Naive B cell (primary cell): ENCODE data around the gene PPP1R15B. TPM values are rescaled to one million over a fixed set of nuclear protein-coding genes. Genes with fewer than 3 reads are reported as not detected.

ENCODE experiments used
- ATAC-seq, 2 donors: fragments of 150-1000 bp; cut with Tn5 transposase; 2 replicates each; pipeline ENCODE4 v1.10.0; 2021; ENCODE audit warnings: low read depth in 2 of 2, mild to moderate bottlenecking in 2 of 2, moderate library complexity in 2 of 2
- DNase-seq: peaks from one replicate; pipeline ENCODE4 v3.0.0; 2022
- H3K27ac Mint-ChIP-seq, 6 donors: one replicate each; pipeline ENCODE4 v1.8.0; 2020 to 2022; ENCODE audit warnings: mild to moderate bottlenecking in 6 of 6, mixed read lengths in 6 of 6, moderate library complexity in 5 of 6, inconsistent platforms in 2 of 6
- H3K27me3 Mint-ChIP-seq, 3 donors: one replicate each; pipeline ENCODE4 v1.8.0; 2021 to 2022; ENCODE audit warnings: mixed read lengths in 3 of 3, mild to moderate bottlenecking in 1 of 3
- H3K36me3 Mint-ChIP-seq, 2 donors: one replicate each; pipeline ENCODE4 v1.8.0; 2020 to 2022; ENCODE audit warnings: mixed read lengths in 2 of 2, inconsistent platforms in 1 of 2, mild to moderate bottlenecking in 1 of 2
- H3K4me1 Mint-ChIP-seq, 3 donors: one replicate each; pipeline ENCODE4 v1.8.0; 2020 to 2022; ENCODE audit warnings: mixed read lengths in 3 of 3, inconsistent platforms in 1 of 3, mild to moderate bottlenecking in 1 of 3, moderate library complexity in 1 of 3
- H3K4me3 Mint-ChIP-seq, 8 donors: one replicate each; pipeline ENCODE4 v1.8.0; 2020 to 2022; ENCODE audit warnings: mild to moderate bottlenecking in 8 of 8, mixed read lengths in 8 of 8, moderate library complexity in 8 of 8, inconsistent platforms in 2 of 8
- H3K9me3 Mint-ChIP-seq, 7 donors: one replicate each; pipeline ENCODE4 v1.8.0; 2020 to 2022; ENCODE audit warnings: mixed read lengths in 7 of 7, mild to moderate bottlenecking in 5 of 7, inconsistent platforms in 2 of 7, moderate library complexity in 1 of 7
- polyA plus RNA-seq, 6 donors: library from polyadenylated mRNA; unstranded; fragments of 300-500 nt; fragmentation: Illumina TruSeq; gene quantifications; one replicate each; pipeline ENCODE4 v1.2.3, GENCODE V29; 2021; ENCODE audit warnings: low read depth in 6 of 6

The PPP1R15B gene
- polyA plus RNA-seq, 6 donors from 2014 or later: 18.5 to 39.0 (median 33.0) TPM

GRCh38 chr1:204410688-204411450 is 748 bp downstream of the PPP1R15B start:
- H3K27me3 Mint-ChIP-seq: no peaks in the 10 kb centered on the region
- peaks cover 21 to 51% (median 32%) of the 10 kb centered on the region in 3 donors for H3K4me1 Mint-ChIP-seq
- peaks cover 0 to 17% of the 10 kb centered on the region in 2 donors for H3K36me3 Mint-ChIP-seq
- peak; percentile 15 for DNase-seq
- no peaks in the 10 kb centered on the region for H3K9me3 Mint-ChIP-seq
- peak; percentile 10 to 12 for ATAC-seq
- peak overlapping the region; percentile 99 to 100 (median 100) for H3K27ac Mint-ChIP-seq
- peak overlapping the region; percentile 97 to 100 (median 98) for H3K4me3 Mint-ChIP-seq

GRCh38 chr1:204409836-204410687 is 1.6 kb downstream of the PPP1R15B start:
- H3K9me3 Mint-ChIP-seq: no peaks in the 10 kb centered on the region
- DNase-seq: no peak
- H3K27me3 Mint-ChIP-seq: no peaks in the 10 kb centered on the region
- ATAC-seq: no peak
- peak overlapping the region; percentile 99 to 100 (median 100) for H3K27ac Mint-ChIP-seq
- peaks cover 22 to 52% (median 34%) of the 10 kb centered on the region in 3 donors for H3K4me1 Mint-ChIP-seq
- H3K36me3 Mint-ChIP-seq: peaks cover 0 to 20% of the 10 kb centered on the region in 2 donors
- H3K4me3 Mint-ChIP-seq: peak overlapping the region; percentile 97 to 100 (median 98)

GRCh38 chr1:204409123-204409522 is 2.5 kb downstream of the PPP1R15B start:
- ATAC-seq (no peak), DNase-seq (no peak)
- H3K9me3 Mint-ChIP-seq: no peaks in the 10 kb centered on the region
- H3K4me1 Mint-ChIP-seq: peaks cover 22 to 50% (median 31%) of the 10 kb centered on the region in 3 donors
- peak overlapping the region; percentile 97 to 100 (median 98) for H3K4me3 Mint-ChIP-seq
- H3K27ac Mint-ChIP-seq: peak overlapping the region in 5 of 6 donors; percentile 74 to 100 (median 84)
- peaks cover 0 to 20% of the 10 kb centered on the region in 2 donors for H3K36me3 Mint-ChIP-seq
- no peaks in the 10 kb centered on the region for H3K27me3 Mint-ChIP-seq

- Mint-ChIP-seq H3K27me3 (no peaks in the 10 kb centered on the region), H3K27ac (peak overlapping the region in 5 of 6 donors; percentile 6 to 100 (median 81))
Observed at GRCh38 chr1:204408602-204409001, 3.0 kb downstream of the PPP1R15B start.

GRCh38 chr1:204408074-204408507 is 3.5 kb downstream of the PPP1R15B start:
- no peaks in the 10 kb centered on the region for H3K9me3 Mint-ChIP-seq
- peaks cover 22 to 48% (median 29%) of the 10 kb centered on the region in 3 donors for H3K4me1 Mint-ChIP-seq
- no peak for ATAC-seq
- H3K36me3 Mint-ChIP-seq: peaks cover 0 to 20% of the 10 kb centered on the region in 2 donors
- peak overlapping the region; percentile 97 to 100 (median 98) for H3K4me3 Mint-ChIP-seq
- DNase-seq: no peak
- H3K27me3 Mint-ChIP-seq: no peaks in the 10 kb centered on the region
- H3K27ac Mint-ChIP-seq: peak overlapping the region in 5 of 6 donors; percentile 6 to 100 (median 74)

More at GRCh38 chr1:204408602-204409001, 3.0 kb downstream of the PPP1R15B start:
- H3K4me1 Mint-ChIP-seq: peaks cover 22 to 50% (median 29%) of the 10 kb centered on the region in 3 donors
- peak overlapping the region; percentile 97 to 100 (median 98) for H3K4me3 Mint-ChIP-seq
- H3K9me3 Mint-ChIP-seq: no peaks in the 10 kb centered on the region
- peaks cover 0 to 20% of the 10 kb centered on the region in 2 donors for H3K36me3 Mint-ChIP-seq
- DNase-seq (no peak), ATAC-seq (no peak)

GRCh38 chr1:204407295-204407971 is 4.2 kb downstream of the PPP1R15B start:
- H3K27ac Mint-ChIP-seq: peak overlapping the region in 5 of 6 donors; percentile 43 to 100 (median 53)
- H3K9me3 Mint-ChIP-seq: no peaks in the 10 kb centered on the region
- H3K4me3 Mint-ChIP-seq: peak overlapping the region; percentile 97 to 100 (median 98)
- H3K4me1 Mint-ChIP-seq: peaks cover 17 to 44% (median 29%) of the 10 kb centered on the region in 3 donors
- ATAC-seq: no peak
- H3K27me3 Mint-ChIP-seq: no peaks in the 10 kb centered on the region
- H3K36me3 Mint-ChIP-seq: peaks cover 0 to 20% of the 10 kb centered on the region in 2 donors
- no peak for DNase-seq

GRCh38 chr1:204406621-204407020 is 5.0 kb downstream of the PPP1R15B start:
- H3K36me3 Mint-ChIP-seq: peaks cover 0 to 20% of the 10 kb centered on the region in 2 donors
- H3K27ac Mint-ChIP-seq: peak overlapping the region in 3 of 6 donors; percentile 6 to 53 (median 21)
- ATAC-seq (no peak), DNase-seq (no peak)
- H3K27me3 Mint-ChIP-seq: no peaks in the 10 kb centered on the region
- H3K4me3 Mint-ChIP-seq: peak overlapping the region; percentile 97 to 100 (median 98)
- no peaks in the 10 kb centered on the region for H3K9me3 Mint-ChIP-seq
- H3K4me1 Mint-ChIP-seq: peaks cover 17 to 39% (median 29%) of the 10 kb centered on the region in 3 donors

GRCh38 chr1:204405988-204406387 is 5.6 kb downstream of the PPP1R15B start:
- Mint-ChIP-seq H3K27me3 (no peaks in the 10 kb centered on the region), H3K4me1 (peaks cover 17 to 39% (median 31%) of the 10 kb centered on the region in 3 donors), H3K9me3 (no peaks in the 10 kb centered on the region), H3K27ac (peak overlapping the region in 3 of 6 donors; percentile 6 to 80 (median 58)), H3K36me3 (peaks cover 3 to 20% of the 10 kb centered on the region in 2 donors), H3K4me3 (peak overlapping the region in 5 of 8 donors; percentile 28 to 100 (median 98))
- DNase-seq: no peak
- no peak for ATAC-seq

- DNase-seq: no peak
- Mint-ChIP-seq H3K27me3 (no peaks in the 10 kb centered on the region), H3K36me3 (peaks cover 9 to 20% of the 10 kb centered on the region in 2 donors), H3K27ac (no peak overlapping the region), H3K4me3 (peak overlapping the region in 1 of 8 donors; percentile 43), H3K4me1 (peaks cover 10 to 32% (median 25%) of the 10 kb centered on the region in 3 donors), H3K9me3 (no peaks in the 10 kb centered on the region)
- ATAC-seq: no peak
Observed at GRCh38 chr1:204404629-204405028, 7.0 kb downstream of the PPP1R15B start.

- H3K36me3 Mint-ChIP-seq: peaks cover 7 to 9% of the 10 kb centered on the region in 2 donors
Observed at GRCh38 chr1:204402391-204402790, 9.2 kb downstream of the PPP1R15B start.

GRCh38 chr1:204401730-204402129 is 9.9 kb downstream of the PPP1R15B start:
- no peak for ATAC-seq
- no peaks in the 10 kb centered on the region for H3K9me3 Mint-ChIP-seq
- H3K27ac Mint-ChIP-seq: peak overlapping the region in 1 of 6 donors; percentile 78
- H3K4me1 Mint-ChIP-seq: peaks cover 6 to 22% (median 14%) of the 10 kb centered on the region in 3 donors
- no peak overlapping the region for H3K4me3 Mint-ChIP-seq
- H3K36me3 Mint-ChIP-seq: peaks cover 7 to 9% of the 10 kb centered on the region in 2 donors
- no peak for DNase-seq
- no peaks in the 10 kb centered on the region for H3K27me3 Mint-ChIP-seq

More at GRCh38 chr1:204402391-204402790, 9.2 kb downstream of the PPP1R15B start:
- H3K9me3 Mint-ChIP-seq: no peaks in the 10 kb centered on the region
- H3K4me1 Mint-ChIP-seq: peaks cover 6 to 28% (median 14%) of the 10 kb centered on the region in 3 donors
- DNase-seq (no peak), ATAC-seq (no peak)
- peak overlapping the region in 1 of 8 donors; percentile 12 for H3K4me3 Mint-ChIP-seq
- peak overlapping the region in 2 of 6 donors; percentile 11 to 79 for H3K27ac Mint-ChIP-seq
- H3K27me3 Mint-ChIP-seq: no peaks in the 10 kb centered on the region

- ATAC-seq: no peak
- DNase-seq: no peak
- H3K36me3 Mint-ChIP-seq: peaks cover 4 to 9% of the 10 kb centered on the region in 2 donors
- no peaks in the 10 kb centered on the region for H3K27me3 Mint-ChIP-seq
- peaks cover 2 to 15% (median 11%) of the 10 kb centered on the region in 3 donors for H3K4me1 Mint-ChIP-seq
- H3K27ac Mint-ChIP-seq: peak overlapping the region in 3 of 6 donors; percentile 72 to 84 (median 78)
- H3K9me3 Mint-ChIP-seq: no peaks in the 10 kb centered on the region
- H3K4me3 Mint-ChIP-seq: no peak overlapping the region
Observed at GRCh38 chr1:204400882-204401510, 10.6 kb downstream of the PPP1R15B start.
